Muscle layer of colon (tissue), 2 donors: ENCODE results near the gene DELE1.
"Not testable (repeated sequence)": the region's sequence is repeated elsewhere in the genome, so short reads cannot be mapped to it uniquely, and the experiment has no call there.

Experiments
- H3K27ac ChIP-seq: one replicate; pipeline ENCODE4 v1.7.0; 2013; ENCODE audit warnings: low read depth, mild to moderate bottlenecking, low read length, moderate library complexity
- H3K27me3 ChIP-seq, 2 donors: one replicate each; pipeline ENCODE4 v1.7.0; 2013; ENCODE audit warnings: low read length in 2 of 2, mild to moderate bottlenecking in 2 of 2; ENCODE audit not compliant: insufficient read depth in 2 of 2, control insufficient read depth in 1 of 2
- H3K36me3 ChIP-seq: one replicate; pipeline ENCODE4 v1.7.0; 2013; ENCODE audit warnings: mild to moderate bottlenecking, low read length; ENCODE audit not compliant: insufficient read depth
- H3K4me1 ChIP-seq: one replicate; pipeline ENCODE4 v1.7.0; 2013; ENCODE audit warnings: mild to moderate bottlenecking, low read length; ENCODE audit not compliant: insufficient read depth
- H3K4me3 ChIP-seq, 2 donors: one replicate each; pipeline ENCODE4 v1.7.0; 2013; ENCODE audit warnings: low read length in 2 of 2, low read depth in 1 of 2, mild to moderate bottlenecking in 1 of 2, moderate library complexity in 1 of 2
- H3K9ac ChIP-seq: one replicate; pipeline ENCODE4 v1.7.0; 2013; ENCODE audit warnings: low read length
- H3K9me3 ChIP-seq: one replicate; pipeline ENCODE4 v1.7.0; 2013; ENCODE audit warnings: mild to moderate bottlenecking, low read length
- donor health status: abdominal sarcoma.
- donor health status: Adenocarcinoma of cecum.

DELE1 gene

GRCh38 chr5:141914199-141914743 lies 9.4 kb upstream of the DELE1 start:
- H3K27ac ChIP-seq, result no peak overlapping the region
- H3K4me3 ChIP-seq, result peak overlapping the region; percentile 32 to 52
- H3K9me3 ChIP-seq, result no peaks in the 10 kb centered on the region
- no peaks in the 10 kb centered on the region for H3K27me3 ChIP-seq
- H3K36me3 ChIP-seq, result no peaks in the 10 kb centered on the region
- peaks cover 8% of the 10 kb centered on the region for H3K4me1 ChIP-seq
- H3K9ac ChIP-seq, result no peak overlapping the region

DNA sequence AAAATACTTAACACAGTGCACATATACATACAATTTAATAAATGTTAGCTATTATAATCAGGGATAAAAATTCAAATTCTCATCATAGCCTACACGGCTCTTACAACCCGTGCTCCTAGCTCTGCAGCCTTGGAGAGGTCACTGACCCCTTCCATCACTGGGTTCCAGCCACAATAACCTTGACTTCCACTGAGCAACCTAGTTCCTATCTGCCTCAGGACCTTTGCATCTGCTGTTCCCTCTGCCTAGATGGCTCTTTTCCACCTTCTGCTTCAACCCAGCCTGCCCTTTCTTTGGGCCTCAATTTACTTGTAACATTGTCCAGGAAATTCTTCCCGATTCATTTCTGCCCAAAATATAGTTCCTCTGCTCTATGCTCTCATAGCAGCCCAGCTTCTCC lies 8.9 kb upstream of the DELE1 start:
- Histone ChIP-seq H3K4me3 (no peak overlapping the region), H3K9ac (no peak overlapping the region)

DNA sequence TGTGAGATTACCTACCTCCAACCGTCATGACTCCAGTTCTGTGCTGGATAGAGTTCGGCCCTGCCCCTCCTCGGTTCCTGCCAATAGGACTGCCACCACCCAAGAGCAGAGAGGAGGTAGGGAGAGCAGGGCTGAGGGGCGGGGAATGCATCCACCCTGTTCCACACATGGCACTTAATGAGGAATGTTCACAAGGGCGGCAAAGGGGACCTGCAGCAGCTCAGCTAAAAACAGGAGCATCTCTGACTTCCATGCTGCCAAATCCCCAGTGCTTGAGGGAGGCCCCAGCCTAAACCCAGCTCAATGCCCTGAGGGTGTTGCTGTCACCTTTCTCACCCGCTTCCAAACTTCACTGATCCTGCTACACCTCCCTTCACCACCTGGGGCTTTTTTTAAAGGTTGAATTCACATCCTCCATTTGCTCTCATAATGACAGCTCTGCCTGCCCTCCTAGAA lies 7.8 kb upstream of the DELE1 start:
- no peaks in the 10 kb centered on the region for H3K9me3 ChIP-seq
- no peak overlapping the region for H3K9ac ChIP-seq
- H3K4me1 ChIP-seq, result peaks cover 8% of the 10 kb centered on the region
- H3K27ac ChIP-seq, result no peak overlapping the region
- H3K4me3 ChIP-seq, result no peak overlapping the region
- no peaks in the 10 kb centered on the region for H3K27me3 ChIP-seq
- no peaks in the 10 kb centered on the region for H3K36me3 ChIP-seq

More for the DNA sequence above, 8.9 kb upstream of the DELE1 start:
- no peaks in the 10 kb centered on the region for H3K27me3 ChIP-seq
- H3K9me3 ChIP-seq, result no peaks in the 10 kb centered on the region
- H3K4me1 ChIP-seq, result peaks cover 8% of the 10 kb centered on the region
- no peaks in the 10 kb centered on the region for H3K36me3 ChIP-seq
- no peak overlapping the region for H3K27ac ChIP-seq

GRCh38 chr5:141916522-141916921 lies 7.1 kb upstream of the DELE1 start:
- Histone ChIP-seq H3K4me1 (peaks cover 8% of the 10 kb centered on the region), H3K4me3 (no peak overlapping the region), H3K9ac (no peak overlapping the region), H3K36me3 (no peaks in the 10 kb centered on the region), H3K27ac (no peak overlapping the region), H3K9me3 (no peaks in the 10 kb centered on the region), H3K27me3 (no peaks in the 10 kb centered on the region)

GRCh38 chr5:141917760-141918159 lies 5.9 kb upstream of the DELE1 start:
- Histone ChIP-seq H3K27me3 (no peaks in the 10 kb centered on the region), H3K9ac (no peak overlapping the region), H3K4me3 (no peak overlapping the region), H3K9me3 (no peaks in the 10 kb centered on the region), H3K36me3 (no peaks in the 10 kb centered on the region), H3K4me1 (peaks cover 9% of the 10 kb centered on the region), H3K27ac (no peak overlapping the region)

DNA sequence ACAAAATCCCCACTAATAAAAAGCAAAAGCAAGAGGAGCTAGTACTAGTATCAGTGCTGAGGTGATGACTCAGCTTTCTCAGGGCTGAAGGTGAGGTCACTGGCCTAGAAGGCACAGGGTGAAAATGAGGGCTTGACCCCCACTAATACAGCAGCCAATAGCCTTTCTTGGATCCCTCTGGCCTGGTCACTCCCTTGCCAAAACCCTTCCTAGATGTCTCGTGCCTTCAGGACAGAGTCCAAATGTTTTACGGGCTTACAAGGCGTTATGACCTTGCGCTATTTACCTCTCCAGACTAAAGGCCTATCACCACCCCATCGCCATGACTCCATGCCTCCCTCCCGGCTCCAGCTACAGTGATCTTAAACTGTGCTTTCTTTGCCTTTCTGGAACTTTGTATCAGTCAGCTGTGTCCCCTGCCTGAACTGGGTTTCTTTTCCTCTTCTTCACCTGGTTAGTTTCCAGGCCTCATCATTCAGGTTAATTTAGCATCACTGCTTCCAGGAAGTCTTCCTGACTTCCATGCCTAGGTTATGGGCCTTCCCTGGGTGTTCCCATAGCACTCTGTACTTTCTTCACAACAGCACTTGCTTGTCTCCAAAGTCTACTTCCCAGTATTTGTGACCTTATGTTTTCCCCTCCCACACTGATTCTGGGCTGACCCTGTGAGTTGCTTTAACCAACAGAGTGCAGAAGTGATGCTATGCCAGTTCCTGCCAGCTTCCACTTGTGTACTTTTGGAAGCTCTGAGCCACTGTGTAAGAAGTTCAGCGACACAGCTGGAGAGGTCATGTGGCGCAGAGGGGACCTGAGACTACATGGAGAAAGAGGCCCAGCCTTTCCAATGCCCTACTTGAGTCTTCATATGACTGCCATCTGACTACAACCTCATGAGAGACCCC lies 4.2 kb upstream of the DELE1 start:
- Histone ChIP-seq H3K27ac (no peak overlapping the region), H3K27me3 (no peaks in the 10 kb centered on the region), H3K4me1 (peaks cover 12% of the 10 kb centered on the region), H3K9ac (no peak overlapping the region), H3K9me3 (no peaks in the 10 kb centered on the region), H3K4me3 (no peak overlapping the region), H3K36me3 (no peaks in the 10 kb centered on the region)

DNA sequence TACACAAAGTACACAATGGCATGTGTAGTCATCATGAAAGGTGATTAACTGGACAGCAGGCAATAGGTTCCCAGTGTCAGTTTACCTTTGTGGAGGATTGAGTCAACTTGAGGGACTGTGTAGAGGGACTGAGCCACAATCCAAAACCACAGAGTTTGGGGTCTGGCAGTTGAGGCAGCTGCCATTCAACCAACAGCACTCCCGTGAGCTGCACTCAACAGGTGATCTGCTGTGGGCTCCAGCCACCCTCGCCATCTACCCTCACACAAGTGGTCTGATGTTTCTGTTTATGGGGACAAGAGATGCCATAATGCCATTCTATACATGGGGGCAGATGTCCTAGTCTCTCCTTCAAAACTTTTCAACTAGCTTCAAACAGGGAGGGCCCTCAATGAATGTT lies 2.9 kb upstream of the DELE1 start:
- Histone ChIP-seq H3K4me3 (no peak overlapping the region), H3K36me3 (peaks cover 5% of the 10 kb centered on the region), H3K9me3 (no peaks in the 10 kb centered on the region), H3K9ac (no peak overlapping the region), H3K27ac (no peak overlapping the region), H3K4me1 (peaks cover 14% of the 10 kb centered on the region), H3K27me3 (no peaks in the 10 kb centered on the region)

GRCh38 chr5:141922827-141923447 lies 734 bp upstream of the DELE1 start:
- H3K9me3 ChIP-seq, H3K27me3 ChIP-seq: not testable (repeated sequence)
- Histone ChIP-seq H3K9ac (peak overlapping the region; percentile 98), H3K4me3 (peak overlapping the region; percentile 97), H3K27ac (peak overlapping the region; percentile 98), H3K4me1 (peaks cover 14% of the 10 kb centered on the region), H3K36me3 (peaks cover 25% of the 10 kb centered on the region)

- peaks cover 14% of the 10 kb centered on the region for H3K4me1 ChIP-seq
- H3K4me3 ChIP-seq, result no peak overlapping the region
- H3K9me3 ChIP-seq, result no peaks in the 10 kb centered on the region
- H3K36me3 ChIP-seq, result peaks cover 58% of the 10 kb centered on the region
- H3K27me3 ChIP-seq, result no peaks in the 10 kb centered on the region
- no peak overlapping the region for H3K27ac ChIP-seq
- H3K9ac ChIP-seq, result no peak overlapping the region
Measured at GRCh38 chr5:141926434-141926833, 2.8 kb downstream of the DELE1 start.

DNA sequence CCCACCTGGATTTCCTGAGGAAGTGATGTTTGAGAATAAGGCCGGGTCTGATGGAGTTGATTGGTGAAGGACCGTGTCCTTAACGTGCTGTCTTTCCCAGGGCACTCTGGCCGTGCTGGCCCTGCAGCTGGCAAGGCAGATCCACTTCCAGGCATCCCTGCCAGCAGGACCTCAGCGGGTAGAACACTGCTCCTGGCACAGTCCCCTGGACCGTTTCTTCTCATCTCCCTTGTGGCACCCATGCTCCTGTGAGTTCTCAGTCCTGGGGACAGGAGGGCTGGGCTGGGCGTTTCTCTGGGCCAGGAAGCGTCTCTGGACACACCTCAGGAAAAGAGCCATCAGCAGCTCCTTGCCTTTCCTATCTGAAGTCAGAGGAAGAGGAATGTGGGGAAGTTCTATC lies 4.4 kb downstream of the DELE1 start:
- H3K4me1 ChIP-seq, result peaks cover 10% of the 10 kb centered on the region
- H3K27ac ChIP-seq, result no peak overlapping the region
- H3K4me3 ChIP-seq, result no peak overlapping the region
- no peak overlapping the region for H3K9ac ChIP-seq
- peaks cover 71% of the 10 kb centered on the region for H3K36me3 ChIP-seq
- no peaks in the 10 kb centered on the region for H3K27me3 ChIP-seq
- H3K9me3 ChIP-seq, result no peaks in the 10 kb centered on the region

- peaks cover 83% of the 10 kb centered on the region for H3K36me3 ChIP-seq
- no peak overlapping the region for H3K27ac ChIP-seq
- H3K4me1 ChIP-seq, result peaks cover 2% of the 10 kb centered on the region
- H3K27me3 ChIP-seq, result no peaks in the 10 kb centered on the region
- H3K9me3 ChIP-seq, result no peaks in the 10 kb centered on the region
- no peak overlapping the region for H3K9ac ChIP-seq
- no peak overlapping the region for H3K4me3 ChIP-seq
Measured at GRCh38 chr5:141929398-141930058, 5.9 kb downstream of the DELE1 start.
